Rectal smooth muscle tissue (tissue), 1 donor: ENCODE results near the gene KCNA10.

Experiments
- H3K27ac ChIP-seq: one replicate; pipeline ENCODE4 v1.7.0; 2013; ENCODE audit warnings: low read depth, low read length, inconsistent platforms
- H3K27me3 ChIP-seq: one replicate; pipeline ENCODE4 v1.7.0; 2013; ENCODE audit warnings: low read length; ENCODE audit not compliant: control insufficient read depth, insufficient read depth
- H3K36me3 ChIP-seq: one replicate; pipeline ENCODE4 v1.7.0; 2013; ENCODE audit warnings: low read length; ENCODE audit not compliant: control insufficient read depth, insufficient read depth
- H3K4me1 ChIP-seq: one replicate; pipeline ENCODE4 v1.7.0; 2013; ENCODE audit warnings: low read length; ENCODE audit not compliant: control insufficient read depth, insufficient read depth
- H3K4me3 ChIP-seq: one replicate; pipeline ENCODE4 v1.7.0; 2013; ENCODE audit warnings: low read length
- H3K9ac ChIP-seq: one replicate; pipeline ENCODE4 v1.7.0; 2013; ENCODE audit warnings: low read length

Gene KCNA10

DNA sequence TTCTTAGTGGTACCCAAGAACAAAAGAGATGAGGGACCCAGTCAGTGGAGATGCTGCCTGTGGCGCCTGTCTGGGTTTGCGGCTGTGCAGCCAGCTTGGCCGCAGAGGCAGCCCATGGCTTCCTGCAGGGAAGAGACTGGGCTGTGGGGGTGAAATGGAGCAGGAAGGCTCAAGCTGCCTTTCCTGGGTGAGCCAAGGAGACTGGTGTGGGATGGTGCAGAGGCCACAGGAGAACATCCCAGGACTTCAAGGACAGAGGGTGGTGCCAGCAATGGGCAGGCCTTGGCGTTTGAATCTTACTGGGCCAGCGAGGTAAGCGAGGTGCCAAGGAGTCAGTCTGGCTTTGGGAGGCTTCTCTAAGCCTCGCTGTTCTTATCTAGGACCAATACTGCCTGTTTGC, 26.4 kb downstream of the KCNA10 start:
- H3K36me3 ChIP-seq, result no peaks in the 10 kb centered on the region
- H3K27ac ChIP-seq, result no peak overlapping the region
- no peaks in the 10 kb centered on the region for H3K4me1 ChIP-seq
- H3K4me3 ChIP-seq, result no peak overlapping the region
- no peaks in the 10 kb centered on the region for H3K27me3 ChIP-seq
- no peak overlapping the region for H3K9ac ChIP-seq

DNA sequence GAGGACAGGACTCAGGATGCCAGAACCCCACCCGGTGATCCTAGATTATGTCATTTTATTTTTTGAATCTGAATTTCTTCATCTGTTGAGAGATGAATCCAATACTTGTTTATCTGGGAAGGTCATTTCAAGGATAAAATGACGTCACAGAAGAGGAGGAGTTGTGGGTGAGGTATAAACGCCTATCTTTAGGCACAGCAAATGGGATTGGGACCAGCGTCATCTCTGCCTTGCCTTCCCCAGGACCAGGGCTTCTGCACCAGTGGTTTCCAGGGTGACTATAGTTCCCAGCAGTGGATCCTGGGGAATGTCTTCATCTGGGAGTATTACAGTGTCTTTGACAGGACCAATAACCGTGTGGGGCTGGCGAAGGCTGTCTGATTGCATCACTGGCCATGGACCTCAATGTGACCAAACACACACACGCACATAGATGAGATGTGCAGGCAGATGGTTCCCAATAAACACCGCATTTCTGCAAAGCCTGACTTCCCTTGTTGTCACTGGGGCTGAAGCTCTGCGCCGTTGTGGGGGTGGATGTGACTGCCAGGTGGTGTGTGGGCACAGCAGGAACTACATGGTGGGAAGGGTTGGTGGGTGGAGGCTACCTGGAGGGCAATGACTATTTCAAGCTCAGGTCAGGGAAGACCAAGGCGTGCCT, 28.1 kb downstream of the KCNA10 start:
- Histone ChIP-seq H3K4me3 (no peak overlapping the region), H3K9ac (no peak overlapping the region), H3K27me3 (no peaks in the 10 kb centered on the region), H3K27ac (no peak overlapping the region), H3K4me1 (no peaks in the 10 kb centered on the region), H3K36me3 (no peaks in the 10 kb centered on the region)

DNA sequence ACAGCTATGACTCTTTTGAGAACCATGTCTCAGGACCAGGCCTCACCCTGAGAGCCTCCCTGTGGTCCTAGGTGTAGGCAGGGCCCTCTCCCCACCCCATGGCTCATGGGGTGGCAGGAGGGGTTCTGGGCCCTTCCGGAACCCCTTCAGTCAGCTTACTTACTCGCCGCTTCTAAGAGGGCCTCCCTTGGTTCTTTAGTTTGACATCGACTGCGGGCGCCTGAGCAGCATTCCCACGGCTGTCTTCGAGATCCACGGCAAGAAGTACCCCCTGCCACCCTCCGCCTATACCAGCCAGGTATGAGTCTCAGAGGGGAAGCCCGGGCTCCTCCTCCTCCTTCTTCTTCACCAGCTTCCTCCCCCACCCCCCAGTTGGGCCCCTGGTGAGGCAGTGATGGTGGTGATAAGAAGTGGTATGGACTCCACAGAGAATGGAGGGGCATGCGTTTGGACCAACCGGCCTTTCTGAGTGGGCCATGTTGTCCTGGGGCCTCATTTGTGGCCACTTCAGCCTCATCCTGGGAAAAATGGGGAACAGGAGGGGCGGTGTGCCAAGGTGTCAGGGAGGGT, 28.9 kb downstream of the KCNA10 start:
- Histone ChIP-seq H3K4me1 (no peaks in the 10 kb centered on the region), H3K36me3 (no peaks in the 10 kb centered on the region), H3K27ac (no peak overlapping the region), H3K9ac (no peak overlapping the region), H3K27me3 (no peaks in the 10 kb centered on the region), H3K4me3 (no peak overlapping the region)

DNA sequence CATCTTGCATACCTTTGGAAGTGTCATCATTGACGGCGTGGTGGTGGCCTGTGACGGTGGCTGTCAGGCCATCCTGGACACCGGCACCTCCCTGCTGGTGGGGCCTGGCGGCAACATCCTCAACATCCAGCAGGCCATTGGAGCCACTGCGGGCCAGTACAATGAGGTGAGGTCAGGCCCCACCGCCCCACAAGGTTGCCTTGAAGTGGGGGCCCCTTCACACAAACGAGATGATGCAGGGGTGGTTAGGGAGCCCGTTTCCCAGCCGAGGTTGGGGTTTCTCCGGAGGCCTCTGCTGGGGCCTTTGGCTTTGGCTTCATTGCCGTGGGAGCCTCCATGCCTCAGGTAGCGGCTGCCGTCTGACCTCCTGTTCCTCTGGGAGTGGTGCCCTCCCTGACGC, 29.6 kb downstream of the KCNA10 start:
- Histone ChIP-seq H3K4me3 (no peak overlapping the region), H3K27me3 (no peaks in the 10 kb centered on the region), H3K36me3 (no peaks in the 10 kb centered on the region)

DNA sequence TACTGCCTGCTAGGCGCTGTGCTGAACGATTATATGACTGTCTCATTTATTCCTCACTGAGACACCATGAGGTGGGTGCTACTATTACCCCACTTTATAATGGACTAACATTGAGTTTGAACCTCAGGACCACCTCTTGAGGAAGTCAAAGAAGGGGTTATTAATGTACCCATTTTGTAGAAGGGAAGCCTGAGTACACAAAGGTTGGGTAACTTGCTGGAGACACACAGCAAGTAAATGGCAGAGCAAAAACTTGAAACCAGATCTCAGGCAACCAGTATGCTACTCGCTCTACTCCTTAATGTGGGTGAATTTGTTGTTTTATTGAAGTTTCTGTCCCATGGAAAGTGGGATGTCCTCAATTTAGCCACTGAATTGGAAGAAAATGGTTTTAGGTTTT, 30.1 kb downstream of the KCNA10 start:
- Histone ChIP-seq H3K9ac (no peak overlapping the region), H3K4me3 (no peak overlapping the region), H3K27ac (no peak overlapping the region), H3K4me1 (no peaks in the 10 kb centered on the region), H3K27me3 (no peaks in the 10 kb centered on the region), H3K36me3 (no peaks in the 10 kb centered on the region)

More for the DNA sequence above, 29.6 kb downstream of the KCNA10 start:
- Histone ChIP-seq H3K4me1 (no peaks in the 10 kb centered on the region), H3K27ac (no peak overlapping the region), H3K9ac (no peak overlapping the region)

DNA sequence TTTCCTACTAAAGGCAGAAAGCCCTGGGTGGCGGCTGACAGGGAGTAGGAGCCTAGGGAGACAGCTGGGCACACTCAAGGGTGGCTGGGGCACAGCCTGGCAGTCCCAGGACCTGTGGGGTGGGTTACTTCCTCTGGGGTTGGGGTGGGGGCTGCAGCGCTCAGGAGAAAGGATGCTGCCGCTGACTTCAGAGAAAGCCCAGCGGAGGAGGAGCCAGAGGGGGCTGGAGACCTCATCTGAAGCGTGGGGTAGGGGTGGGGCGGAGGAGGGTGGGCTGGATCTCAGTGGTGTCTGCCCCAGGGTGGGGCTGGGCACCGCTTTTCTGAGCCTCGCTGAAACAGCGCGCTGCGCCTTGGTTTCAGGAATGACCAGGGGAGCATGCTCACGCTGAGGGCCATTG, 30.8 kb downstream of the KCNA10 start:
- Histone ChIP-seq H3K9ac (no peak overlapping the region), H3K4me1 (no peaks in the 10 kb centered on the region), H3K27me3 (no peaks in the 10 kb centered on the region), H3K27ac (no peak overlapping the region), H3K36me3 (no peaks in the 10 kb centered on the region), H3K4me3 (no peak overlapping the region)

DNA sequence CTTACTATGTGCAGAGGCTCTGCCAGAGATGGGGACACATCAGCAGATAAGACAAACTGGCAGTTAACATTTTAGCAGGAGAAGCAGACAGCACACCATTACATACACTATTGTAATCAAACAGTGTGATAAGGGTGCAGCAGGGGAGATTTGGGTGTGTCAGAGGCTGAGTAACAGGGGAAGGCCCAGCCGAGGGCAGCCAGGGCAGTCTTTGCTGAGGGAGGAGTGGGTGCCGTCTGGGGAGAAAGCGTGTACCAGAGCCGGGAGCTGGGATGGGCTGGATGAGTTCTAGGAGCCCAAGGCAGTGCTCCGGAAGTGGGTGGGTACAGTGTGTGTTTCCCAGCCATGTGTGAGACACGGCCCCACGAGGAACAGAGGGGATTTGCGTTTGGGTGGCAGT, 31.2 kb downstream of the KCNA10 start:
- H3K27ac ChIP-seq, result no peak overlapping the region

DNA sequence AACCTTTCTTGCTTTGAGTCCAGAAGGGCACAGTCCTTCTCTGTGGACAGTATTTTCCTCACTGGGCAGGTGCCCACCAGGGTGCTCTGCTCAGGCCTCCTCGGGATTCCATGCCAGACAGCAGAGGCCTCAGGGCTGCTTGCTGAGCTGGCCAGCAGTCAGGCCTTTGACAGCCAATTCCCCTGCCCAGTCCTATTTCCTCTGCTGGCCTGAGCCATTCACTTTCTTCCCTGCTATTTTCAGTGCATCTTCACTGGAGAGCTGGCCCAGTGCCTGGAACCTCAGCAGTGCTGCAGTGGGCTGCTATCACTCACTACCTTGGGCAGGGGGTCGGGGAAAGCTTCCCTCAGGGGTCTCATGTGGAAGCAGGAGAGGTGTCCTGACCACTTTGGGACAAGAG, 33.2 kb downstream of the KCNA10 start:
- Histone ChIP-seq H3K4me3 (no peak overlapping the region), H3K27me3 (no peaks in the 10 kb centered on the region), H3K27ac (no peak overlapping the region), H3K36me3 (no peaks in the 10 kb centered on the region), H3K4me1 (no peaks in the 10 kb centered on the region), H3K9ac (no peak overlapping the region)

More for the DNA sequence above, 31.2 kb downstream of the KCNA10 start:
- Histone ChIP-seq H3K27me3 (no peaks in the 10 kb centered on the region), H3K9ac (no peak overlapping the region), H3K4me1 (no peaks in the 10 kb centered on the region), H3K36me3 (no peaks in the 10 kb centered on the region), H3K4me3 (no peak overlapping the region)

DNA sequence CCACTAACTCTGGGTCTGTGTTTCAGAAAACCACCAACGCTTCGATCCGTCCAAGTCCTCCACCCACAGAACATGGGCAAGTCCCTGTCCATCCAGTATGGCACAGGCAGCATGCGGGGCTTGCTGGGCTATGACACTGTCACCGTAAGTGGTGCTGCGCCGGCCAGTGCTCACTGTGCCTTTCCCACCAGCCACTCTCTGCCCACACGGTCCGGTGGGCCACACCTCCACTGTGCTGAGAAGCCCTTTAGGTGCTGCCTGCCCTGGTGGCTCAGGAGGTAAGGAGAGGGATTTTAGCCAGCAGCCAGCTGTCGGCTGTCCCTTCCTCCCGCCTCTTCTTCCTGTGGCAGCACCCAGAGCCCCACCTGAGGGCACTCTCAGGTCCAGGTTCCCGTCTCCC, 34.2 kb downstream of the KCNA10 start:
- Histone ChIP-seq H3K27me3 (no peaks in the 10 kb centered on the region), H3K4me1 (no peaks in the 10 kb centered on the region), H3K9ac (no peak overlapping the region), H3K4me3 (no peak overlapping the region), H3K36me3 (no peaks in the 10 kb centered on the region), H3K27ac (no peak overlapping the region)

DNA sequence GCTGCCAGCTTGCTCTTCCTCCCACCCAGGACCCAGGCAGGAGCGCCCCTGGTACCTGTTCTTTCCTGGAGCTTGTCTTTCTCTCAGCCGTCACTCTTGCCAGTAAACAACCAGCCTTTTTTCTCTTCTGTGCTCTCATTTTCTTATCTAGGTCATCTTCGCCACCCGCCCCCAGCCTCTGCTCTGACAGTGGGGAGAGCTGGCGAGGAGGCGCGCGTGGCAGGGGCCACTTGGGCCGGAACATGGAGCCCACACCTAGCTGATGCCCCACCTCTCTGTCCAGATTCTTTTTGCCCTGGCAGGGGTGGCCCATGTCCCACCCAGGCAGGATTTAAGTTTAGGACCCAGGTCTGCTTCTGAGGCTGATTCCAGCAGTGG, 35.7 kb downstream of the KCNA10 start:
- H3K27ac ChIP-seq, result no peak overlapping the region
- H3K4me1 ChIP-seq, result no peaks in the 10 kb centered on the region
- no peaks in the 10 kb centered on the region for H3K36me3 ChIP-seq
- no peaks in the 10 kb centered on the region for H3K27me3 ChIP-seq
- no peak overlapping the region for H3K4me3 ChIP-seq
- no peak overlapping the region for H3K9ac ChIP-seq

DNA sequence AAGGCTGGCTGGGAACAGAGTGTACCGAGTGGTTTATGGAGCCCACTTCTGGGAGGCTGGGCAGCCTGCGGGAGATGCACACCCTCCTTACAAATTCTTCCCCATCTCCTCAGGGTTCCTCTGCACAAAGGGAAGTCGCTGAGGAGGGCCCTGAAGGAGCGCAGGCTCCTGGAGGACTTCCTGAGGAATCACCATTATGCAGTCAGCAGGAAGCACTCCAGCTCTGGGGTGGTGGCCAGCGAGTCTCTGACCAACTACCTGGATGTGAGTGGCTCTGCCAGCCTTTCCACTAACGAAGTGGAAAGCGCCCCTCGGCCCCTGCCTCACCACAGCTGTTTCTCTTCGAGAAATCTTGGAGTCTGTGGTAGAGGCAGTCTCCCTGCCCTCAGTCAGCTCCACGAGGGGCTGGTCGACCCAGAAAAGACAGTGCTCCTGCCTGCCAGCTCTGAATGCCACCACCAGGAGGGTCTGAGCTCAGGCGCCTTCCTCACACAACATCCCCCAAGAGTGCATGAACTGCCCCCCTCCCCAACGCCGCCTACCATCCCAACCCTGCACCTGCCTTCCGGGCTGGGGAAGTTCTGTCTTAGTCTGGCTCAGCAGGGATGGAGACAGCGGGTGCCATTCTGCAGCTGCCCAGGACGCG, 36.2 kb downstream of the KCNA10 start:
- Histone ChIP-seq H3K4me3 (no peak overlapping the region), H3K9ac (no peak overlapping the region), H3K27me3 (no peaks in the 10 kb centered on the region), H3K36me3 (no peaks in the 10 kb centered on the region), H3K27ac (no peak overlapping the region), H3K4me1 (no peaks in the 10 kb centered on the region)

DNA sequence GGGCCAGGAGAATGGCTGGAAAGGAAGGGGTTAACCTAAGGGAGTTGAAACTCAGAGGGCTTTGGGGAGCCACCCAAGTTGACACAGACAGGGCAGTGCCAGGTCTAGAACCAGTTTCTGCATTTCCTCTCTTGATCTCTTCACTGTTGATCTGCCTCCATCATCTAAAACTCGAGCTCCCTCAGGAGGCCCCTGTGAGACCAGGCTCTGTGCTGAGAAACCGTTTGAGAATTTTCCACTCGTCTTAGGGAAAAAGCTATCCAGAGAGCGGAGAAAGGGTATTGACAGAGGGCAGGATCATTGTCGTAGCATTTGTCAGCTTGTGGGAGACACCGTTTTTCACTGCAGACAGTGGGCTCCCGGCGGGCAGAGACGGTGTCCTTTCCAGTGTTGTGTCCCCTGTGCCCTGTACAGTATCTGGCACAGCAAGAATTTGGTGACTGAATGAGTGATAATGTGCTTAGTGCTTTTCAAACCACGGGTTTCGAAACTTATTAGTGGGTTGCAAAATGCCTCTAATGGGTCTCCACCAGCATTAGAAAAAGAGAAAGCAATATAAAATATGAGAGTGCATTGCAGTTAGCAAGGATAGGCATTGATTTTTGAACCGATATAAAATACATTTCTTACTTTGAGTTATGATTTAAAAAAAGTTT, 36.9 kb downstream of the KCNA10 start:
- no peak overlapping the region for H3K9ac ChIP-seq
- no peaks in the 10 kb centered on the region for H3K36me3 ChIP-seq

More for the DNA sequence above, 36.9 kb downstream of the KCNA10 start:
- no peak overlapping the region for H3K27ac ChIP-seq
- no peaks in the 10 kb centered on the region for H3K27me3 ChIP-seq
- H3K4me3 ChIP-seq, result no peak overlapping the region
- no peaks in the 10 kb centered on the region for H3K4me1 ChIP-seq
